Measurements from ENCODE around the gene PKD1L1.
A peak's percentile ranks its signal among the peaks of the same experiment; 100 is the strongest.

Gene PKD1L1

GRCh38 chr7:47792521-47793121 lies 155.6 kb downstream of the PKD1L1 start:
- no peak for DNase-seq

GRCh38 chr7:47791682-47792081 lies 156.6 kb downstream of the PKD1L1 start:
- no peak for DNase-seq

- no peak for DNase-seq
Observed at GRCh38 chr7:47788083-47788482, 160.2 kb downstream of the PKD1L1 start.

DNA sequence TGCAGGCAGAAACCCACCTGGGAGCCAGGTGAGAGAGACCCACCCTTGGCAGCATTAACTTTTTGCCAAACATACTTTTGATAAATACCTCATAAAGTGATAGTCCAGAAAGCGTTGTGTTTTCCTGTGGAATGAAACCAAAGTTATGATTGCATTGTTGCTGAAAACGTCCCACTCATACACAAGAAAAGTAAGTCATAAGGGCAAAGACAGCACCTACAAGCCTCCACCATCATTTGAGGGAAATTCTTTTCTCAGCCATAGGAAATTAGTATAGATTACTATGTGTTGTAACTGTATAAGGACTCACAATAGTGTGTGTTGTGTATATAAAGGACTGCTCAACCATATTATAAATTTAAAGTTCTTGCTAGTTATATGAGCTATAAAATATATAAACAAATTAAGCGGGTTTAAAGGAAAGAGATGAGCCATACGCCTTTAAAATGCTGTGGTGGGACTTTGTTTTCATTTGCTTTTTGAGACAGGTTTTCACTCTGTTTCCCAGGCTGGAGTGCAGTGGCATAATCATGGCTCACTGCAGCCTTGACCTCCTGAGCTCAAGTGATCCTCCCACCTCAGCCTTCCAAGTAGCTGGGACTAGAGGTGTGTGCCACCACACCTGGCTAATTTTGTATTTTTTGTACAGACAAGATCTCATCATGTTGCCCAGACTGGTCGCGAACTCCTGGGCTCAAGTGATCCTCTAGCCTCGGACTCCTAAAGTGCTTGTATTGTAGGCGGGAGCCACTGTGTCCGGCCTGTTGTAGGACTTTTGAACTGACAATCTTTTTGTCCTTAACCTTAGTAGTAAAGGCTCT lies 160.8 kb downstream of the PKD1L1 start:
- DNase-seq: no peak

DNA sequence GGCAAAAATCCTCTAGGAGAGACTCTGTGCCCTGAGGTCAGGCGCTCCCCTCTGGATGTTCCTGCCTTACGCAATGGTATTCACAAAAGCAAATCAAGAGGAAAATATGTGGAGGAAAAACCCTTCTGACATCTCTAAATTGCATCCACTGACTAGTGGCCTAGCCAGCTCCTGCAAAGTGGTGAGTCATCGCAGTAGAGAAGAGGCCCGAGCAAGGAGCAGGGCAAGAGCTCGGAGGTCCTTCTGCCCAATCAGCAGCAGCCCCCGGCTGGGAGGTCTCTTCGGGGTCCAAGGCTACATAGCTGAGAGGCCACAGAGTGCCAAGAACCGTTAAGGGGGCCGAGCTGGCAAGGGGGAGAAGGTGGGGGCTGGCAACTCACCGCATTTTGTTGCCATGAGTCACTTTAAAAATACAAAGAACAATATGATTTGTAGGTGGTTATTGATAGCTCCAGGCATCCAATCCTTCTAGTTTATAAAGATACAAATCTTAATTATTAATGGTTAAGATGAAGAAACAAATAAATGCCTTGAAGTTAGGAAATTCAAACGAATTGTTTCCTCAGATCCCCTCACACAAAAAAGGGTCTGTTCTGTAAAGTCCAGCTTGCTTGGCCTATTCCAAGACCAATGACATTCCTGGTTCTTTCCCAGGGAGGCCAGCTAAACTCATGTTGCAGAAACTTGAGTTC lies 161.6 kb downstream of the PKD1L1 start:
- peak; percentile 91 for DNase-seq

- no peak for DNase-seq
Observed at GRCh38 chr7:47785923-47786556, 162.2 kb downstream of the PKD1L1 start.

DNA sequence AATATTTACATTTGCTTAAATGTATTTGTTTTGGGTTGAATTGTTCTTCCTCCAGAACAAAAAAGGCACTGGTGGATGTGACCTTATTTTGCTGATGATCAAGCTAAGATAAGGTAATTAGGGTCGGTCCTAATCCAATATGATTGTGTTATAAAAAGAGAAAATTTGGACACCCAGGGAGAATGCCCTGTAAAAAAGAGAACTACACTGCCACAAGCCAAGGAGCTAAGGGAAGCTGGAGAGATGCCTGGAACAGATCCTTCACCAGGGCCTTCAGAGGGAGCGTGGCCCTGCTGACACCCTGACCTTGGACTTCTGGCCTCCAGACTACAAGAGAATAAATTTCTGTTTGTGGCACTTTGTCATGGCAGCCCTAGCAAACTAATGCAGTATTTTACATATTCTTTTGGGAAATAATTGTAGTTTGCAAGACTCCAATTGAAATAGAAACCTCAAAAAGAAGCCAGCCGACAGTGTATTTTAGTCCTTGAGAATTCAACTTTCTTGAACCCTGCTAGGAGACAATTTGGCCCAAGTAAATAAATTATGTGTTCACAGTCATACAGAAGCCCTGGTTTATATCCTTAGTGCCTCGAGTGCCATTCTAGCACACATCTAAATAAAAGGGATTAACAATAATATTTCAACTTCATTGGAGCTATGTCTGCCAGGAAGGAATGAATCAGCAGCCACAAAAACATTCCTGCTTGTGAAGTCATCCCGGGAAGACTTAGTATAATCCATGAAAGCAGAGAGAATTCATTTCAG lies 164.6 kb downstream of the PKD1L1 start:
- DNase-seq: peak; percentile 75

- DNase-seq: no peak
Observed at GRCh38 chr7:47782792-47783191, 165.5 kb downstream of the PKD1L1 start.

- no peak for DNase-seq
Observed at GRCh38 chr7:47782022-47782421, 166.2 kb downstream of the PKD1L1 start.

DNA sequence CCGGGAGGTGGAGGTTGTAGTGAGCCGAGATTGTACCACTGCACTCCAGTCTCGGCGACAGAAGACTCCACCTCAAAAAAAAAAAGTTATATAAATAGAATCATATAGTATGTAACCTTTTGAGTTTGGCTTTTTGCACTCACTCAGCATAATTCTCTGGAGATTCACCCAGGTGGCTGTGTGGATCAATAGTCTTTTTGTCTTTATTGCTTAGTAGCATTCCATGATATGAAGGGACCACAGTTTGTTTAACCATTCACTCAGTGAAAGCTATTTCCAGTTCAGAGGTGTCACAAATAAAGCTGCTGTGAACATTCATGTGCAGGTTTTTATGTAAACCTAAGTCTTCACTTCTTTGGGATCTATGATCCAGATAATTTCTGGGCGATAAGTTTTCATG lies 167.7 kb downstream of the PKD1L1 start:
- no peak for DNase-seq

DNA sequence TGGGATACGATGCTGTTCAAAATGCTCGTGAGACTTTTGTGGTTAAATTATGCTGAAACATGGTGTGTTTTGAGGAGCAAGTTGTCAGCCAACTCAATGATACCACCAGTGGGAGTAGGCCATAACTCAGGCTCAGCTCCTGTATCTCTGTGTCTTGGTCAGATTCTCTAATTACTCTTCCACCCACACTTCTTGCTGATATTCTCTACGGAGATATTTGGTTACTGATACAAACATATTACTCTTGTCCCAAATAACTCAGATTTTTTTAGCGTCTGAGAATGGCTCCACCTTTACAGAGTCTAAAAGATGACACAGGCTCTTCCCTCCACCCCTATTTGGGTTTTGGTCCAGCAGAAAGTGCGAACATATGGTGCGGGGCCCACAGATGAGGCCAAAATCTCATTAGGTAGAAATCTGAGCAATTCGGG lies 168.9 kb downstream of the PKD1L1 start:
- no peak for DNase-seq

DNA sequence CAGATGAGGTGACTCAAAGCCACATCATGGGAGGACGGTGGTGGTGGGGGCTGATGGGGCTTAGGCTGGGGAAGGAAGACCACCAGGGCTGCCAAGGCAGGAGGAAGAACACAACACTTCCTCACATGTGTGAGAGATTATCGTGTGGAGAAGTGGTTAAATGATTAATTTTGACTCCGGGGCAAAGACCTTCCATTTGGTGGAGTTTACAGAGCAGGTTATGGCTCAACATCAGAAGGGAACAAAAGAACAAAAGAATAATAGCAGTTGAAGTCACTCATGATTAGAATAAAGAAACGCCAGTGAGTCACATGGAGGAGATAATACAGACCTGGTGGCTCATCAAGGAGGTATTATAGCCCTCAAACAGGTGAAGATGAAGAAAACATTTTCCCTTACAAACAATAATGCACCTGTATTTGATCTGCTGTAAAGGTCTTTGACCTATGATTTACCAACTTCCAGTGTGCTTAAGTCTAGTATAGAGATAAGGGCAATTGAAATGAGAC lies 170.1 kb downstream of the PKD1L1 start:
- no peak for DNase-seq

- no peak for DNase-seq
Observed at GRCh38 chr7:47777531-47778152, 170.6 kb downstream of the PKD1L1 start.

- no peak for DNase-seq
Observed at GRCh38 chr7:47776335-47776734, 171.9 kb downstream of the PKD1L1 start.

- DNase-seq: no peak
Observed at GRCh38 chr7:47775238-47775637, 173.0 kb downstream of the PKD1L1 start.

DNA sequence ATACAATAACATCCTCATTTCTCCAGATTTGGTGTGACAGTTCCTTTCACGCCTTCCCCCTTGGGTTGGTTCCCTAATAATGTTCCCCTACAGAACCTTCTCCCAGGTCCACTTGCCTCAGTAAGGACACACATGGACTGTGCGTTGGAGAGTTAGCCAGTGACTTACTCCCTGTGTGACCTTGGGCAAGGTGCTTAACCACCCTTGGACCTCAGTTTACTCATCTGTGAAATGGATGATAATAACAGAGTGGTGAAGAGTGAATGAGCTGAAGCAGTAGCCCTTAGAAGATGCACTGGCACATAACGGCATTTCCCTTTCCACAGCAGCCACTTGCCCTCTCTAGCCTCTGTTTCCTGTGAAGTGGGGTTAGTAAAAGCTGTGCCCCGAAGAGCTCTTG lies 175.8 kb downstream of the PKD1L1 start:
- no peak for DNase-seq

DNA sequence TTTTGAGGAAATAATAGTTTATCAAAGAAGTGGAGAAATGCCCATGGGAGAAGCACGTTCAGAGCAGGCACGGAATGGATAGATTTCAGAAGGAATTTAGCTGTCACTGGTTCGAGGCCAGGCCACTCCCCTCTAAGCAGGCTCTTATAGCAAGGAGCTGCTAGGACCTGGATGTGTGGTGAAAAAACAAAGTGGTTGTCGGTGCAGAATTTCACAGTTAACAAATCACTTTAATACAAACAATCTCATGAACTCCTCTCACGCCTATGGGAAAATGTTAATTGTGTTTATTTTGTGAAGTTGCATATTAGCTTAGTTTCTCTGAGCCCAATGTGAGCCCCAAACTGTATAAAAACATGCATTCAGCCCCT lies 176.3 kb downstream of the PKD1L1 start:
- no peak for DNase-seq

GRCh38 chr7:47771336-47771989 lies 176.8 kb downstream of the PKD1L1 start:
- DNase-seq: no peak

DNA sequence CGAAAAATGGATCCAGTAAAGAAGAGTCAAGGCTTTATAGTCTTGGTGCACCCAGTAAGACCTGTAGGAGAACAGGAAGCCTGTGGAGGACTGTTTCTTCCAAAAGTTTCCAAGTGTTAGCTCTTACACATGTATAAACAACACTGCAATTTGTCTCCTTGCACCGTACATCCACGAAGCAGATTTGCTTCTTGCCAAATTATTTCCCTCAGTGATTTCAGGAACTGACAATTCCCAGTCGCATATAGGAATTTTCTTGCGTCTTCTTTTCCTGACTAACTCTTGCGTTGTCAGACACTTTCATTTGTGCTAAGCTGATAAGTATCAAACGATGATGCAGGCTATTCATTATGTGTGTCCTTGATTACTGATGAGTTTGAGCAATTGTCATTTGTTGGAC lies 182.1 kb downstream of the PKD1L1 start:
- DNase-seq: no peak

GRCh38 chr7:47765373-47765979 lies 182.8 kb downstream of the PKD1L1 start:
- no peak for DNase-seq

DNA sequence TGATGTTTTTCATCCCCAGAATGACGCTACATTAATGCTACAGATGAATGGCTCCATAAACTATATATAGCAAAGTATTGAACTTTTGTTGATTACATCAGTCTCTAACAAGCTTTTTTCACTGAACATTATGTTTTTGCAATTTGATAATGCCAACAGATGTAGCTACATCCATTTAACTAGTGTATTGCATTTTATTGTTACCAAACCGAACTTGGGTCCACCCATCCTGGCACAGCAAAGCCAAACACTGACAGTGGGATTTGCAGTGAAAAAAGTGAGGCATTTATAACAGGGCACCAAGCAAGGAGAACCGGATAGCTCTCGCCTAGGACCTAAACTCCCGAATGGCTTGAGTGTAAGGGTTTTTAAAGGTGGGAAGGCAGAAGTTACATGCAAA lies 183.5 kb downstream of the PKD1L1 start:
- no peak for DNase-seq

All from amniotic stem cell (primary cell).